Neural cell (in vitro differentiated cells): ENCODE data around the gene EDARADD. TPM values are rescaled to one million over a fixed set of nuclear protein-coding genes. Genes with fewer than 3 reads are reported as not detected.

Source experiments
- H2AFZ ChIP-seq: fragments of 200-600, 300-800 bp; sonication (generic), shearing (Covaris generic); 2 replicates; pipeline ENCODE4 v1.6.0; 2014; ENCODE audit warnings: low read depth, mild to moderate bottlenecking, antibody characterized with exemption, low read length, moderate library complexity
- H3F3A ChIP-seq: fragments of 200-600 bp; shearing (Covaris generic); 2 replicates; pipeline ENCODE4 v1.6.1; 2016; ENCODE audit warnings: mild to moderate bottlenecking, moderate library complexity, mixed read lengths, antibody characterized with exemption, low read length; ENCODE audit not compliant: insufficient read depth, poor library complexity, severe bottlenecking
- H3K27ac ChIP-seq: fragments of 200-600, 300-800 bp; sonication (generic), shearing (Covaris generic); 2 replicates; pipeline ENCODE4 v1.5.1; 2014; ENCODE audit warnings: mild to moderate bottlenecking, low read length, moderate library complexity
- H3K27me3 ChIP-seq: fragments of 300-800, 200-600 bp; sonication (generic), shearing (Covaris generic); 2 replicates; pipeline ENCODE4 v1.6.0; 2014; ENCODE audit warnings: mild to moderate bottlenecking, low read depth, low read length, moderate library complexity; ENCODE audit not compliant: insufficient read depth
- H3K36me3 ChIP-seq: fragments of 300-800, 200-600 bp; sonication (generic), shearing (Covaris generic); 2 replicates; pipeline ENCODE4 v1.5.1; 2014; ENCODE audit warnings: mild to moderate bottlenecking, antibody characterized with exemption, low read length, moderate library complexity; ENCODE audit not compliant: insufficient read depth
- H3K4me2 ChIP-seq: fragments of 300-800, 200-600 bp; sonication (generic), shearing (Covaris generic); 2 replicates; pipeline ENCODE4 v1.6.0; 2014; ENCODE audit warnings: mild to moderate bottlenecking, low read length
- H3K4me3 ChIP-seq: fragments of 300-800, 200-600 bp; sonication (generic), shearing (Covaris generic); 2 replicates; pipeline ENCODE4 v1.5.1; 2014; ENCODE audit warnings: mild to moderate bottlenecking, low read length, moderate library complexity
- H3K79me2 ChIP-seq: fragments of 200-600 bp; shearing (Covaris generic); replicated peaks from 2 replicates; pipeline ENCODE4 v1.6.0; 2014; ENCODE audit warnings: mild to moderate bottlenecking, low read length, moderate library complexity; ENCODE audit not compliant: insufficient read depth
- H3K9ac ChIP-seq: fragments of 300-800, 200-600 bp; sonication (generic), shearing (Covaris generic); 2 replicates; pipeline ENCODE4 v1.6.1; 2016; ENCODE audit warnings: mild to moderate bottlenecking, low read length, mixed read lengths
- H3K9me2 ChIP-seq: fragments of 200-600 bp; shearing (Covaris generic); 2 replicates; pipeline ENCODE4 v1.6.1; 2016; ENCODE audit warnings: mild to moderate bottlenecking, low read length, mixed read lengths; ENCODE audit not compliant: insufficient read depth
- H3K9me3 ChIP-seq: fragments of 200-600, 300-800 bp; sonication (generic), shearing (Covaris generic); 2 replicates; pipeline ENCODE4 v1.6.1; 2016; ENCODE audit warnings: mild to moderate bottlenecking, mixed run types, low read length, moderate library complexity, mixed read lengths
- H4K20me1 ChIP-seq: fragments of 200-600 bp; shearing (Covaris generic); 2 replicates; pipeline ENCODE4 v1.6.1; 2016; ENCODE audit warnings: mild to moderate bottlenecking, mixed run types; ENCODE audit not compliant: insufficient read depth
- CTCF ChIP-seq: fragments of 450-650 bp; IDR thresholded peaks from 2 replicates; pipeline ENCODE4 v1.5.1; 2014; ENCODE audit warnings: antibody characterized with exemption, mild to moderate bottlenecking, moderate library complexity; ENCODE audit not compliant: poor library complexity, severe bottlenecking
- EP300 ChIP-seq: fragments of 450-650 bp; conservative IDR thresholded peaks from 2 replicates; pipeline ENCODE4 v1.6.1; 2014; ENCODE audit warnings: antibody characterized with exemption, mild to moderate bottlenecking, moderate library complexity; ENCODE audit not compliant: poor library complexity, severe bottlenecking
- EZH2 ChIP-seq: fragments of 200-600, 300-800 bp; shearing (Covaris generic), sonication (generic); IDR thresholded peaks from 2 replicates; pipeline ENCODE4 v1.6.1; 2014; ENCODE audit warnings: antibody characterized with exemption, low read length, borderline replicate concordance, mild to moderate bottlenecking; ENCODE audit not compliant: insufficient read depth, poor library complexity, severe bottlenecking
- MXI1 ChIP-seq: fragments of 450-650 bp; conservative IDR thresholded peaks from 2 replicates; pipeline ENCODE4 v1.6.1; 2014; ENCODE audit warnings: antibody characterized with exemption, mild to moderate bottlenecking; ENCODE audit not compliant: poor library complexity, severe bottlenecking
- POLR2AphosphoS5 ChIP-seq: IDR thresholded peaks from 2 replicates; pipeline ENCODE4 v1.6.1; 2012
- RAD21 ChIP-seq: fragments of 450-650 bp; conservative IDR thresholded peaks from 2 replicates; pipeline ENCODE4 v1.6.1; 2014; ENCODE audit warnings: antibody characterized with exemption, mild to moderate bottlenecking, moderate library complexity
- REST ChIP-seq: IDR thresholded peaks from 2 replicates; pipeline ENCODE4 v1.6.1; 2012; ENCODE audit warnings: borderline replicate concordance
- SMC3 ChIP-seq: fragments of 450-650 bp; conservative IDR thresholded peaks from 2 replicates; pipeline ENCODE4 v1.6.1; 2014; ENCODE audit warnings: antibody characterized with exemption, mild to moderate bottlenecking, moderate library complexity; ENCODE audit not compliant: poor library complexity
- TAF1 ChIP-seq: IDR thresholded peaks from 2 replicates; pipeline ENCODE4 v1.6.1; 2012; ENCODE audit warnings: low read depth
- polyA plus RNA-seq: library from polyadenylated mRNA; depleted of rRNA; stranded (reverse); fragments of >200 nt; gene quantifications from 2 replicates; pipeline ENCODE4 v1.2.3, GENCODE V29; 2014

The EDARADD gene
- polyA plus RNA-seq, 1 donor from 2014 or later, result 0.17 TPM

- Histone ChIP-seq H3K27ac (no peak overlapping the region), H4K20me1 (no peaks in the 10 kb centered on the region), H2AFZ (no peak overlapping the region), H3K4me3 (no peak overlapping the region), H3K36me3 (no peaks in the 10 kb centered on the region), H3K9ac (no peak overlapping the region), H3K4me2 (no peak overlapping the region), H3K79me2 (no peaks in the 10 kb centered on the region), H3K27me3 (no peaks in the 10 kb centered on the region), H3F3A (no peaks in the 10 kb centered on the region), H3K9me2 (no peaks in the 10 kb centered on the region), H3K9me3 (no peaks in the 10 kb centered on the region)
- TF ChIP-seq EP300 (no peak), RAD21 (no peak), MXI1 (no peak), SMC3 (no peak), TAF1 (no peak), REST (no peak), POLR2AphosphoS5 (no peak), CTCF (no peak), EZH2 (no peak)
Observed at GRCh38 chr1:236469466-236469865, 75.4 kb downstream of the EDARADD start.

- TF ChIP-seq TAF1, result no peak
- TF ChIP-seq MXI1, result no peak
- no peak for TF ChIP-seq EP300
- TF ChIP-seq CTCF, result no peak
- no peak for TF ChIP-seq SMC3
- no peak for TF ChIP-seq POLR2AphosphoS5
- TF ChIP-seq RAD21, result no peak
- no peak for TF ChIP-seq EZH2
- TF ChIP-seq REST, result no peak
- H3K4me3 ChIP-seq, result no peak overlapping the region
- no peaks in the 10 kb centered on the region for H3K79me2 ChIP-seq
Observed at GRCh38 chr1:236471096-236471495, 77.0 kb downstream of the EDARADD start.

More at GRCh38 chr1:236471096-236471495, 77.0 kb downstream of the EDARADD start:
- no peaks in the 10 kb centered on the region for H3K36me3 ChIP-seq
- no peak overlapping the region for H2AFZ ChIP-seq
- H3K27me3 ChIP-seq, result no peaks in the 10 kb centered on the region
- no peak overlapping the region for H3K9ac ChIP-seq
- no peak overlapping the region for H3K4me2 ChIP-seq
- H4K20me1 ChIP-seq, result no peaks in the 10 kb centered on the region
- H3K9me2 ChIP-seq, result no peaks in the 10 kb centered on the region
- H3K27ac ChIP-seq, result no peak overlapping the region
- H3F3A ChIP-seq, result no peaks in the 10 kb centered on the region
- no peaks in the 10 kb centered on the region for H3K9me3 ChIP-seq
